CD4-positive, alpha-beta T cell (primary cell): ENCODE measurements around the gene WFDC10B. TPM values are rescaled to one million over a fixed set of nuclear protein-coding genes. Genes with fewer than 3 reads are reported as not detected.
"Not testable (repeated sequence)": the region's sequence is repeated elsewhere in the genome, so short reads cannot be mapped to it uniquely, and the experiment has no call there.

Experiments
- ATAC-seq: fragments of 200-7000 bp; cut with Tn5 transposase; one replicate; pipeline ENCODE4 v1.10.0; 2022; ENCODE audit warnings: mild to moderate bottlenecking; ENCODE audit not compliant: poor library complexity
- CTCF ChIA-PET: fragments of 350-600 bp; sonication (Branson Sonifier 250); formaldehyde crosslinking; loops from one replicate; lab custom pipeline; 2021; ENCODE audit warnings: antibody characterized with exemption, inconsistent platforms; lab: Charles Lee
- POLR2A ChIA-PET: fragments of 350-600 bp; sonication (Branson Sonifier 250); formaldehyde crosslinking; loops from one replicate; lab custom pipeline; 2021; ENCODE audit warnings: antibody characterized with exemption, inconsistent platforms; lab: Charles Lee
- DNase-seq, 14 experiments: peaks; one replicate each; pipeline ENCODE4 v3.0.0-alpha.2; 2013 to 2020; ENCODE audit warnings: mixed read lengths in 2 of 14
- H3K27ac ChIP-seq, 2 donors: one replicate each; pipeline versions ENCODE4 v1.5.1 to v1.7.0; 2013; ENCODE audit warnings: low read length in 2 of 2, low read depth in 1 of 2, mild to moderate bottlenecking in 1 of 2
- H3K27me3 ChIP-seq, 2 experiments: 1 replicate in 1 of 2; 2 replicates in 1 of 2; pipeline versions ENCODE4 v1.6.1 to v1.7.0; 2013; ENCODE audit warnings: low read length in 2 of 2, control low read depth in 1 of 2, mild to moderate bottlenecking in 1 of 2, moderate library complexity in 1 of 2; ENCODE audit not compliant: insufficient read depth in 2 of 2, control insufficient read depth in 1 of 2
- H3K36me3 ChIP-seq: one replicate; pipeline ENCODE4 v1.6.1; 2013; ENCODE audit warnings: low read length, control low read depth; ENCODE audit not compliant: insufficient read depth
- H3K4me1 ChIP-seq: one replicate; pipeline ENCODE4 v1.6.1; 2013; ENCODE audit warnings: low read length, control low read depth; ENCODE audit not compliant: insufficient read depth
- H3K4me3 ChIP-seq: one replicate; pipeline ENCODE4 v1.5.1; 2013; ENCODE audit warnings: mild to moderate bottlenecking, low read length, moderate library complexity
- H3K9me3 ChIP-seq, 2 experiments: 1 replicate in 1 of 2; 2 replicates in 1 of 2; pipeline versions ENCODE4 v1.6.1 to v1.7.0; 2013; ENCODE audit warnings: low read length in 2 of 2, mild to moderate bottlenecking in 2 of 2, control low read depth in 1 of 2, moderate library complexity in 1 of 2; ENCODE audit not compliant: control insufficient read depth in 1 of 2, insufficient read depth in 1 of 2
- H3K27ac Mint-ChIP-seq: one replicate; pipeline ENCODE4 v1.8.0; 2020; ENCODE audit warnings: mixed read lengths
- H3K27me3 Mint-ChIP-seq: one replicate; pipeline ENCODE4 v1.8.0; 2021; ENCODE audit warnings: mixed read lengths
- H3K36me3 Mint-ChIP-seq: one replicate; pipeline ENCODE4 v1.8.0; 2021; ENCODE audit warnings: low read depth, mixed read lengths
- H3K4me1 Mint-ChIP-seq: one replicate; pipeline ENCODE4 v1.8.0; 2021; ENCODE audit warnings: low read depth, mixed read lengths
- H3K4me3 Mint-ChIP-seq: one replicate; pipeline ENCODE4 v1.8.0; 2020; ENCODE audit warnings: mild to moderate bottlenecking, mixed read lengths
- H3K9me3 Mint-ChIP-seq: one replicate; pipeline ENCODE4 v1.8.0; 2020; ENCODE audit warnings: mixed read lengths
- intact Hi-C, 2 experiments: fragments of 100-400 bp; cut with DNase I in 1 of 2; cut with micrococcal nuclease in 1 of 2; formaldehyde crosslinking; loops; one replicate each; pipeline versions ENCODE4 v1.15.1 to v1.9.0; 2023 to 2025; cut with DNase I, micrococcal nuclease
- total RNA-seq, 174 experiments: library from RNA in 2 of 174; stranded (reverse) in 2 of 174; gene quantifications; one replicate each; pipeline ENCODE4 v1.2.3 and lab custom pipeline; 2021 to 2026
- TF ChIP-seq, protein P1 (sequence below): fragments of 200-600 bp; IDR thresholded peaks from one replicate; pipeline ENCODE4 v1.8.0; 2022; ENCODE audit warnings: antibody characterized with exemption, mild to moderate bottlenecking

WFDC10B gene
- total RNA-seq, 2 experiments from 2014 or later: not detected

DNA sequence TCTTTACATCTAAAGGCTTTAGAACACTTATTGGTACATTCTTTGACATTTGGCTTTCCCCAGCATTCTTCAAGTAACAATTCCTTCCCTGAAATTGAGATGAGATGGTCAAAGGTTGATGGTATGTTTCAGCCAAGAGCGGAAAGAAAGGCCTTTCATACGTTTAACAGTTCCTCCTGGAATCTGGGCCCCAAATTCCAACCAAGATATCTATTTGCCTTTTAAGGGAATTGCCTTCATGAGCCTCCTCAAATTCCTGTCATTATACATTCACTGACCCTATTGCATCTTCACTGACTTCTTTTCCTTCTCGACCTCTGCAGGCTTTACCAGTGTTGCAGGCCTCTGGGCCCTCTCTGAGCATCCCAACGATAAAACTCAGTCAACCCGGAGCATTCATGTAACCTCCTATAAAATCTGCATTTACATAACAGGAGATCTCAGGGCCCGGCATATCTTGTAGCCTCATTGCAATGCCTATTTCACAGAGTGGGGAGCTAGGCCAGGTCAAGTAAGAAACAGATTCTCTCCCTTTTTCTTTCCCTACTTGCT is 55.4 kb downstream of the WFDC10B start:
- no peak overlapping the region for H3K27ac Mint-ChIP-seq
- H3K36me3 ChIP-seq: no peaks in the 10 kb centered on the region
- CTCF ChIA-PET: no interaction called here
- no peaks in the 10 kb centered on the region for H3K36me3 Mint-ChIP-seq
- H3K27ac ChIP-seq: no peak overlapping the region
- no peak for ATAC-seq
- H3K27me3 ChIP-seq: peaks cover 0 to 8% of the 10 kb centered on the region in 2 experiments
- intact Hi-C loops: no loop called here
- DNase-seq: no peak
- H3K4me3 ChIP-seq: no peak overlapping the region
- no peaks in the 10 kb centered on the region for H3K4me1 Mint-ChIP-seq
- no peaks in the 10 kb centered on the region for H3K9me3 ChIP-seq
- TF ChIP-seq, protein P1, sequence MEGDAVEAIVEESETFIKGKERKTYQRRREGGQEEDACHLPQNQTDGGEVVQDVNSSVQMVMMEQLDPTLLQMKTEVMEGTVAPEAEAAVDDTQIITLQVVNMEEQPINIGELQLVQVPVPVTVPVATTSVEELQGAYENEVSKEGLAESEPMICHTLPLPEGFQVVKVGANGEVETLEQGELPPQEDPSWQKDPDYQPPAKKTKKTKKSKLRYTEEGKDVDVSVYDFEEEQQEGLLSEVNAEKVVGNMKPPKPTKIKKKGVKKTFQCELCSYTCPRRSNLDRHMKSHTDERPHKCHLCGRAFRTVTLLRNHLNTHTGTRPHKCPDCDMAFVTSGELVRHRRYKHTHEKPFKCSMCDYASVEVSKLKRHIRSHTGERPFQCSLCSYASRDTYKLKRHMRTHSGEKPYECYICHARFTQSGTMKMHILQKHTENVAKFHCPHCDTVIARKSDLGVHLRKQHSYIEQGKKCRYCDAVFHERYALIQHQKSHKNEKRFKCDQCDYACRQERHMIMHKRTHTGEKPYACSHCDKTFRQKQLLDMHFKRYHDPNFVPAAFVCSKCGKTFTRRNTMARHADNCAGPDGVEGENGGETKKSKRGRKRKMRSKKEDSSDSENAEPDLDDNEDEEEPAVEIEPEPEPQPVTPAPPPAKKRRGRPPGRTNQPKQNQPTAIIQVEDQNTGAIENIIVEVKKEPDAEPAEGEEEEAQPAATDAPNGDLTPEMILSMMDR: no peak
- no peaks in the 10 kb centered on the region for H3K9me3 Mint-ChIP-seq
- POLR2A ChIA-PET: no interaction called here
- peaks cover 12% of the 10 kb centered on the region for H3K27me3 Mint-ChIP-seq
- H3K4me1 ChIP-seq: no peaks in the 10 kb centered on the region
- no peak overlapping the region for H3K4me3 Mint-ChIP-seq

DNA sequence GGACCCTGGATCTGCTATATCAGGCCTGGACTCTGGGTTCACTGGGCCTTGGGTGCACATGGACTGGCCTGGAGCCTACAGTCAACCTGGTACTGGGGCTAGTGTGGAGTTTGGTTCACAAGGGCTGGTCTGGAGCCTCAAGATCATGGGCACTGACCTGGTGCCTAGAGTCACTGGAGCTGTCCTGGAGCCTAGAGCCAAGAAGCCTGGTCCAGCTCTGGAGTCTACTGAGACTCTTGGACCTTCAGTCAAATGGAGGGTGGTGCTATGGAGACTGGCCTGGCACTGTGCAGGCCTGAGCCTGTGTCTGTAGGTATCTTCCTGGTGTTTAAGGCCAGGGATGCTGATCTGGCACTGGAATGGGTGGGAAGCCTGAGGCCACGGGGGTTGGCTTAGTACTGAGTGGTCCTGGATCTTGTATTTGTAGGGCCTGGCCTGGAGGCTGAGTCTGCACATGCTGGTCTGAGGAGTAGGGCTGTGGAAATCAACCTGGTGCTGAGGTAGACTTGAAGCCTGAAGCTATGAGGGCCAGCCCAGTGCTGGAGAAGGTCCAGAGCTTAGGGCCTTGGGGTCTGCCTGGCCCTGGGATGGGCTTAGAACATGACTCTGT is 57.3 kb downstream of the WFDC10B start:
- ChIA-PET POLR2A (no interaction called here), CTCF (no interaction called here)
- H3K4me1 ChIP-seq: no peaks in the 10 kb centered on the region
- no peaks in the 10 kb centered on the region for H3K36me3 Mint-ChIP-seq
- H3K27me3 ChIP-seq: peaks cover 0 to 8% of the 10 kb centered on the region in 2 experiments
- no peaks in the 10 kb centered on the region for H3K9me3 ChIP-seq
- H3K27ac ChIP-seq: no peak overlapping the region
- no peaks in the 10 kb centered on the region for H3K9me3 Mint-ChIP-seq
- no peak for ATAC-seq
- DNase-seq: no peak
- peaks cover 18% of the 10 kb centered on the region for H3K27me3 Mint-ChIP-seq
- intact Hi-C loops: no loop called here
- no peaks in the 10 kb centered on the region for H3K4me1 Mint-ChIP-seq
- H3K4me3 Mint-ChIP-seq: no peak overlapping the region
- no peak overlapping the region for H3K27ac Mint-ChIP-seq
- H3K36me3 ChIP-seq: no peaks in the 10 kb centered on the region
- TF ChIP-seq, protein P1: no peak
- H3K4me3 ChIP-seq: no peak overlapping the region

DNA sequence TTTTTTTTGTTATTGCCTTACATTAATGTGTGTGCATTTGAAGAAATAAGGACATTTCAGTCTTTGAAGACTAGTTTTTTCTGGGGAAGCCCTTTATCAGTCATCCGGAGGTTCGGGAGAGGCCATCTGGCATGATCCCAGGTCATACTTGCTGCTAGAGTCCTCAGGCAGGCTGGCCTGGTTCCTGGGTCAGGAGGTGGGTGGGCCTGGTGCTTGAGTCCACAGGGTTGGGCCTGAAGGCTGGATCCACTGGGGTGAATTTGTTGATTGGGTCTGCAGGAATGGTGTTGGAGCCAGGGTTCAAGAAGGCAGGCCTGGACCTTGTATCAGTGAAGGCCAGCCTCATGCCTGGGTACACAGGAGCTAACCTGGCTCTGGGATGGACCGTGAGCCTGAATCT is 57.9 kb downstream of the WFDC10B start:
- Mint-ChIP-seq H3K27me3 (peaks cover 19% of the 10 kb centered on the region), H3K36me3 (no peaks in the 10 kb centered on the region), H3K9me3 (no peaks in the 10 kb centered on the region), H3K27ac (no peak overlapping the region), H3K4me1 (no peaks in the 10 kb centered on the region), H3K4me3 (no peak overlapping the region)
- Histone ChIP-seq H3K36me3 (no peaks in the 10 kb centered on the region), H3K27me3 (peaks cover 0 to 8% of the 10 kb centered on the region in 2 experiments), H3K27ac (no peak overlapping the region), H3K4me1 (no peaks in the 10 kb centered on the region), H3K9me3 (no peaks in the 10 kb centered on the region), H3K4me3 (no peak overlapping the region)
- ATAC-seq: no peak
- ChIA-PET CTCF (no interaction called here), POLR2A (no interaction called here)
- no peak for DNase-seq
- intact Hi-C loops: no loop called here
- TF ChIP-seq, protein P1: no peak

DNA sequence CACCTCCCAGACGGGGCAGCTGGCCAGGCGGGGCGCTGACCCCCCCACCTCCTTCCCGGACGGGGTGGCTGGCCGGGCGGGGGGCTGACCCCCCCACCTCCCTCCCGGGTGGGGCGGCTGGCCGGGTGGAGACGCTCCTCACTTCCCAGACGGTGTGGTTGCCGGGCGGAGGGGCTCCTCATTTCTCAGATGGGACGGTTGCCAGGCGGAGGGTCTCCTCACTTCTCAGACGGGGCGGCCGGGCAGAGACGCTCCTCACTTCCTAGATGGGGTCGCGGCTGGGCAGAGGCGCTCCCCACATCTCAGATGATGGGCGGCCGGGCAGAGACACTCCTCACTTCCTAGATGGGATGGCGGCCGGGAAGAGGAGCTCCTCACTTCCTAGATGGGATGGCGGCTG is 59.0 kb downstream of the WFDC10B start:
- ATAC-seq, CTCF ChIA-PET, POLR2A ChIA-PET: not testable (repeated sequence)

DNA sequence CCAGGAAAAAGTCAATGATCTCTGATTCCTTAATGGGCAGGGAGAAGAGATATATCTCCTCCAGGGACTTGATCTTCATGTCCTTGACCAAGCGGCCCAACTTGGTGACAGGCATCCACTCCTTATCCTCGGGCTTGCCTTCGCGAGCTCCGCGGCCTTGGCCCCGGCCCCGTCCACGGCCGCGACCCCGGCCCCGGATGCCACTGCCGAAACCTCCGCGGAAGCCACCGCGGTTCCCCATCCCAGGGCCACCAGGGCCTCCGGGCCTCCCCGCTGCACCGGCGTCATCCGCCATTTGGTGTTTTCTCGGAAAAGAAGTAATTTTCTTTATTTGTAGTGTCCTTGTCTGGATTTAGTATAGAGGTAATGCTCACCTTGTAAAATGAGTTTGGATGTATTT is 63.7 kb downstream of the WFDC10B start:
- POLR2A ChIA-PET, H3K36me3 Mint-ChIP-seq: not testable (repeated sequence)

More for the DNA sequence above, 59.0 kb downstream of the WFDC10B start:
- H3K36me3 Mint-ChIP-seq, H3K27me3 ChIP-seq, DNase-seq, intact Hi-C loops, H3K9me3 Mint-ChIP-seq, H3K27ac ChIP-seq, H3K9me3 ChIP-seq, H3K36me3 ChIP-seq, H3K4me3 ChIP-seq, H3K4me1 Mint-ChIP-seq, H3K4me3 Mint-ChIP-seq, H3K27ac Mint-ChIP-seq, H3K4me1 ChIP-seq: not testable (repeated sequence)
- H3K27me3 Mint-ChIP-seq: peaks cover 14% of the 10 kb centered on the region

More for the DNA sequence above, 63.7 kb downstream of the WFDC10B start:
- DNase-seq, H3K4me3 ChIP-seq, H3K36me3 ChIP-seq, H3K9me3 ChIP-seq, H3K27ac Mint-ChIP-seq, ATAC-seq, H3K4me1 Mint-ChIP-seq, H3K27me3 ChIP-seq, H3K27ac ChIP-seq, H3K4me1 ChIP-seq, H3K9me3 Mint-ChIP-seq, intact Hi-C loops, CTCF ChIA-PET, H3K4me3 Mint-ChIP-seq: not testable (repeated sequence)
- peaks cover 27% of the 10 kb centered on the region for H3K27me3 Mint-ChIP-seq
